H9 (cell line): Measurements from ENCODE around the gene PDE1C. TPM values are rescaled to one million over a fixed set of nuclear protein-coding genes. Genes with fewer than 3 reads are reported as not detected.

ENCODE experiments used
- DNase-seq: peaks from one replicate; pipeline ENCODE4 v3.0.0-alpha.2; 2017
- H2AFZ ChIP-seq: one replicate; pipeline ENCODE4 v1.6.1; 2013; ENCODE audit warnings: mild to moderate bottlenecking, low read length, control low read depth, moderate library complexity
- H2AK5ac ChIP-seq: 2 replicates; pipeline ENCODE4 v1.6.1; 2013; ENCODE audit warnings: low read length, control low read depth, mixed read lengths; ENCODE audit not compliant: insufficient read length
- H2BK120ac ChIP-seq: one replicate; pipeline ENCODE4 v1.6.1; 2013; ENCODE audit warnings: low read depth, mild to moderate bottlenecking, low read length, control low read depth, inconsistent platforms; ENCODE audit not compliant: poor library complexity, severe bottlenecking
- H2BK12ac ChIP-seq: 2 replicates; pipeline ENCODE4 v1.6.1; 2013; ENCODE audit warnings: low read length, control low read depth, mixed read lengths, low read depth; ENCODE audit not compliant: insufficient read length
- H2BK15ac ChIP-seq: 2 replicates; pipeline ENCODE4 v1.6.1; 2013; ENCODE audit warnings: low read depth, low read length, control low read depth
- H2BK20ac ChIP-seq: one replicate; pipeline ENCODE4 v1.6.1; 2013; ENCODE audit warnings: low read depth, mild to moderate bottlenecking, low read length, control low read depth, inconsistent platforms; ENCODE audit not compliant: poor library complexity, severe bottlenecking
- H2BK5ac ChIP-seq: 2 replicates; pipeline ENCODE4 v1.6.1; 2013; ENCODE audit warnings: low read length, control low read depth, mixed read lengths; ENCODE audit not compliant: insufficient read length
- H3K14ac ChIP-seq: 2 replicates; pipeline ENCODE4 v1.6.1; 2013; ENCODE audit warnings: low read length, control low read depth; ENCODE audit not compliant: insufficient read depth
- H3K18ac ChIP-seq: 2 replicates; pipeline ENCODE4 v1.6.1; 2013; ENCODE audit warnings: low read depth, mild to moderate bottlenecking, mixed read lengths, low read length, control low read depth; ENCODE audit not compliant: insufficient read length
- H3K23ac ChIP-seq: 2 replicates; pipeline ENCODE4 v1.6.1; 2013; ENCODE audit warnings: low read length, control low read depth, mixed read lengths, low read depth; ENCODE audit not compliant: insufficient read length
- H3K23me2 ChIP-seq: 2 replicates; pipeline ENCODE4 v1.6.1; 2013; ENCODE audit warnings: low read depth, mild to moderate bottlenecking, mixed read lengths, low read length, control low read depth; ENCODE audit not compliant: insufficient read length, poor library complexity, severe bottlenecking
- H3K27ac ChIP-seq: 2 replicates; pipeline ENCODE4 v1.5.1; 2013; ENCODE audit warnings: low read length, control low read depth, mixed read lengths, low read depth; ENCODE audit not compliant: insufficient read length
- H3K27me3 ChIP-seq: 2 replicates; pipeline ENCODE4 v1.6.1; 2013; ENCODE audit warnings: low read length, control low read depth, inconsistent platforms; ENCODE audit not compliant: insufficient read depth
- H3K4ac ChIP-seq: 2 replicates; pipeline ENCODE4 v1.6.1; 2013; ENCODE audit warnings: low read depth, mild to moderate bottlenecking, control low read depth, inconsistent platforms, low read length, moderate library complexity
- H3K4me1 ChIP-seq: 2 replicates; pipeline ENCODE4 v1.6.1; 2013; ENCODE audit warnings: low read length, control low read depth, inconsistent platforms; ENCODE audit not compliant: insufficient read depth
- H3K4me2 ChIP-seq: 2 replicates; pipeline ENCODE4 v1.6.1; 2013; ENCODE audit warnings: low read length, control low read depth, mixed read lengths; ENCODE audit not compliant: insufficient read length, insufficient read depth
- H3K56ac ChIP-seq: 2 replicates; pipeline ENCODE4 v1.6.1; 2013; ENCODE audit warnings: low read depth, mild to moderate bottlenecking, mixed read lengths, low read length, control low read depth; ENCODE audit not compliant: insufficient read length
- H3K79me1 ChIP-seq: 2 replicates; pipeline ENCODE4 v1.6.1; 2013; ENCODE audit warnings: low read depth, mild to moderate bottlenecking, moderate library complexity, low read length, control low read depth, inconsistent platforms; ENCODE audit not compliant: insufficient read depth, poor library complexity, severe bottlenecking
- H3K79me2 ChIP-seq: 2 replicates; pipeline ENCODE4 v1.6.1; 2013; ENCODE audit warnings: low read length, control low read depth, inconsistent platforms; ENCODE audit not compliant: insufficient read depth
- H3K9ac ChIP-seq: 2 replicates; pipeline ENCODE4 v1.6.1; 2013; ENCODE audit warnings: low read length, control low read depth, mixed read lengths; ENCODE audit not compliant: insufficient read length; ENCODE audit errors: extremely low read depth
- H3K9me3 ChIP-seq: one replicate; pipeline ENCODE4 v1.6.1; 2013; ENCODE audit warnings: low read depth, low read length, inconsistent platforms; ENCODE audit not compliant: control insufficient read depth
- H3T11ph ChIP-seq: one replicate; pipeline ENCODE4 v1.6.1; 2013; ENCODE audit warnings: mild to moderate bottlenecking, low read length, control low read depth, inconsistent platforms
- H4K20me1 ChIP-seq: one replicate; pipeline ENCODE4 v1.6.1; 2013; ENCODE audit not compliant: control insufficient read depth, insufficient read length, insufficient read depth
- H4K5ac ChIP-seq: 2 replicates; pipeline ENCODE4 v1.6.1; 2013; ENCODE audit warnings: low read depth, mild to moderate bottlenecking, mixed read lengths, low read length, control low read depth; ENCODE audit not compliant: insufficient read length
- H4K8ac ChIP-seq: replicated peaks from 2 replicates; pipeline ENCODE4 v1.6.1; 2013; ENCODE audit warnings: low read length, control low read depth, mixed read lengths, low read depth; ENCODE audit not compliant: insufficient read length
- H4K91ac ChIP-seq: 2 replicates; pipeline ENCODE4 v1.6.1; 2013; ENCODE audit warnings: low read depth, mild to moderate bottlenecking, moderate library complexity, mixed read lengths, low read length, control low read depth; ENCODE audit not compliant: insufficient read length
- H3K27ac Mint-ChIP-seq, 3 experiments: 2 replicates in 2 of 3; 3 replicates in 1 of 3; pipeline ENCODE4 v1.8.0; 2020 to 2021; ENCODE audit warnings: mixed read lengths in 3 of 3, mild to moderate bottlenecking in 1 of 3, moderate library complexity in 1 of 3
- H3K27me3 Mint-ChIP-seq: 2 replicates; pipeline ENCODE4 v1.8.0; 2021; ENCODE audit warnings: low read depth, mild to moderate bottlenecking, moderate library complexity, mixed read lengths
- H3K36me3 Mint-ChIP-seq, 3 experiments: 2 replicates in 2 of 3; 3 replicates in 1 of 3; pipeline ENCODE4 v1.8.0; 2020 to 2021; ENCODE audit warnings: low read depth in 3 of 3, mixed read lengths in 3 of 3; ENCODE audit not compliant: insufficient read depth in 1 of 3
- H3K4me1 Mint-ChIP-seq, 2 experiments: 2 replicates each; pipeline ENCODE4 v1.8.0; 2020; ENCODE audit warnings: mixed read lengths in 2 of 2
- H3K4me3 Mint-ChIP-seq, 2 experiments: 2 replicates in 1 of 2; 3 replicates in 1 of 2; pipeline ENCODE4 v1.8.0; 2020 to 2021; ENCODE audit warnings: mild to moderate bottlenecking in 2 of 2, mixed read lengths in 2 of 2, moderate library complexity in 1 of 2
- H3K9me3 Mint-ChIP-seq, 2 experiments: 2 replicates in 1 of 2; 3 replicates in 1 of 2; pipeline ENCODE4 v1.8.0; 2020; ENCODE audit warnings: mild to moderate bottlenecking in 2 of 2, mixed read lengths in 2 of 2, moderate library complexity in 1 of 2
- CTCF ChIP-seq: fragments of 200-600 bp; sonication (generic); conservative IDR thresholded peaks from 3 replicates; pipeline ENCODE4 v1.8.0; 2021; ENCODE audit warnings: antibody characterized with exemption, mild to moderate bottlenecking
- WGBS: extraction: QIAGEN DNeasy Blood & Tissue Kit; methylation state at CpG from one replicate; pipeline ENCODE4 v1.1.7; 2013; ENCODE audit warnings: missing lambda C conversion rate, low lambda C conversion rate, mixed read lengths; ENCODE audit not compliant: insufficient read length; ENCODE audit errors: extremely low coverage; 5-methylcytosine and 5-hydroxymethylcytosine counted together
- total RNA-seq: library from RNA; stranded (reverse); gene quantifications from 2 replicates; pipeline ENCODE4 v1.2.1, GENCODE V29; 2021

The PDE1C gene
- total RNA-seq, 1 experiment from 2014 or later, result 0.17 TPM

GRCh38 chr7:31855530-31855929 lies 214.7 kb downstream of the PDE1C start:
- no peaks in the 10 kb centered on the region for H3K79me1 ChIP-seq
- H3K14ac ChIP-seq, result no peak overlapping the region
- H3K4ac ChIP-seq, result no peak overlapping the region
- no peak overlapping the region for H4K91ac ChIP-seq
- WGBS, result no CpG with 5 or more reads among the region's 1 CpG
- peaks cover 43% of the 10 kb centered on the region for H3K27me3 Mint-ChIP-seq
- H3K27me3 ChIP-seq, result peaks cover 7% of the 10 kb centered on the region; the same call in 1 of the 2 replicates
- no peaks in the 10 kb centered on the region for H3K9me3 ChIP-seq
- H2BK20ac ChIP-seq, result no peak overlapping the region
- H3K56ac ChIP-seq, result no peak overlapping the region
- DNase-seq, result no peak
- no peaks in the 10 kb centered on the region for H3K23me2 ChIP-seq
- no peaks in the 10 kb centered on the region for H3K79me2 ChIP-seq
- H2AFZ ChIP-seq, result no peak overlapping the region
- H3K23ac ChIP-seq, result no peak overlapping the region
- H3K36me3 Mint-ChIP-seq, result no peaks in the 10 kb centered on the region
- no peak overlapping the region for H2BK5ac ChIP-seq
- no peaks in the 10 kb centered on the region for H3K4me1 ChIP-seq
- no peaks in the 10 kb centered on the region for H4K20me1 ChIP-seq
- H3T11ph ChIP-seq, result no peak overlapping the region
- no peak overlapping the region for H2BK15ac ChIP-seq
- H3K27ac ChIP-seq, result no peak overlapping the region
- H2BK12ac ChIP-seq, result no peak overlapping the region
- H3K9me3 Mint-ChIP-seq, result no peaks in the 10 kb centered on the region; a peak in 1 of 5 replicates
- TF ChIP-seq CTCF, result no peak
- H3K18ac ChIP-seq, result no peak overlapping the region
- H2BK120ac ChIP-seq, result no peak overlapping the region
- no peak overlapping the region for H3K27ac Mint-ChIP-seq
- H4K8ac ChIP-seq, result no peak overlapping the region
- no peak overlapping the region for H3K4me3 Mint-ChIP-seq
- no peak overlapping the region for H3K4me2 ChIP-seq
- H4K5ac ChIP-seq, result no peak overlapping the region
- no peak overlapping the region for H3K9ac ChIP-seq
- no peak overlapping the region for H2AK5ac ChIP-seq
- peaks cover 4 to 6% of the 10 kb centered on the region in 2 experiments; a peak in 3 of 4 replicates for H3K4me1 Mint-ChIP-seq
